Lung (tissue), 12 donors: ENCODE measurements around the gene FRMD3. TPM values are rescaled to one million over a fixed set of nuclear protein-coding genes. Genes with fewer than 3 reads are reported as not detected.
"Not testable (repeated sequence)": the region's sequence is repeated elsewhere in the genome, so short reads cannot be mapped to it uniquely, and the experiment has no call there.

Experiments
- ATAC-seq: fragments of 200-7000 bp; cut with Tn5 transposase; one replicate; pipeline ENCODE4 v1.9.1; 2020; ENCODE audit warnings: moderate number of reproducible peaks; ENCODE audit not compliant: insufficient read depth, low FRiP score
- DNase-seq, 3 donors: peaks; one replicate each; pipeline ENCODE4 v3.0.0-alpha.2; 2013 to 2017
- H3K27ac ChIP-seq, 2 donors: one replicate each; pipeline ENCODE4 v1.5.1; 2013; ENCODE audit warnings: mild to moderate bottlenecking in 2 of 2, moderate library complexity in 2 of 2, control low read depth in 1 of 2, inconsistent platforms in 1 of 2, low read depth in 1 of 2, low read length in 1 of 2
- H3K27me3 ChIP-seq, 3 donors: one replicate each; pipeline ENCODE4 v1.5.1; 2013; ENCODE audit warnings: low read length in 2 of 3; ENCODE audit not compliant: control insufficient read depth in 3 of 3, insufficient read depth in 3 of 3
- H3K36me3 ChIP-seq, 4 donors: one replicate each; pipeline ENCODE4 v1.5.1; 2013; ENCODE audit warnings: low read length in 4 of 4, mild to moderate bottlenecking in 1 of 4, moderate library complexity in 1 of 4; ENCODE audit not compliant: control insufficient read depth in 4 of 4, insufficient read depth in 4 of 4
- H3K4me1 ChIP-seq, 5 donors: one replicate each; pipeline ENCODE4 v1.5.1; 2013; ENCODE audit warnings: low read length in 5 of 5, mild to moderate bottlenecking in 2 of 5, moderate library complexity in 1 of 5; ENCODE audit not compliant: control insufficient read depth in 5 of 5, insufficient read depth in 5 of 5
- H3K4me3 ChIP-seq: one replicate; pipeline ENCODE4 v1.5.1; 2013; ENCODE audit warnings: mild to moderate bottlenecking, control low read depth, moderate library complexity
- H3K9ac ChIP-seq, 2 donors: one replicate each; pipeline ENCODE4 v1.5.1; 2013; ENCODE audit warnings: low read length in 2 of 2, control low read depth in 1 of 2; ENCODE audit not compliant: insufficient read depth in 1 of 2
- H3K9me3 ChIP-seq, 4 donors: one replicate each; pipeline ENCODE4 v1.5.1; 2013; ENCODE audit warnings: low read length in 3 of 4, mild to moderate bottlenecking in 1 of 4, moderate library complexity in 1 of 4; ENCODE audit not compliant: control insufficient read depth in 4 of 4, insufficient read depth in 3 of 4
- CTCF ChIP-seq: IDR thresholded peaks from 2 replicates; pipeline ENCODE4 v1.5.1; 2012; ENCODE audit warnings: mild to moderate bottlenecking; ENCODE audit errors: control extremely low read depth, extremely low read depth
- WGBS, 2 donors: extraction: QIAGEN DNeasy Blood & Tissue Kit; methylation state at CpG; one replicate each; pipeline ENCODE4 v1.1.7; 2013; 5-methylcytosine and 5-hydroxymethylcytosine counted together
- polyA plus RNA-seq, 2 donors: library from polyadenylated mRNA; stranded (reverse); fragments of 200-250 nt; gene quantifications; one replicate each; pipeline ENCODE4 v1.2.1, GENCODE V29; 2013
- total RNA-seq, 2 donors: library from RNA; depleted of rRNA in 1 of 2; stranded (reverse); fragments of >200 nt in 1 of 2; gene quantifications; one replicate each; pipeline ENCODE4 v1.2.1, GENCODE V29; 2014 to 2021
- donor health status: control.
- donor health status: control.
- donor health status: Bipolar disorder and iron deficiency.
- donor health status: healthy.
- donor health status: DM: yes; HTN: yes; CAD: no.

Gene FRMD3
- total and polyA plus RNA-seq, 4 donors = 0.75 to 3.2 (median 1.6) TPM

DNA sequence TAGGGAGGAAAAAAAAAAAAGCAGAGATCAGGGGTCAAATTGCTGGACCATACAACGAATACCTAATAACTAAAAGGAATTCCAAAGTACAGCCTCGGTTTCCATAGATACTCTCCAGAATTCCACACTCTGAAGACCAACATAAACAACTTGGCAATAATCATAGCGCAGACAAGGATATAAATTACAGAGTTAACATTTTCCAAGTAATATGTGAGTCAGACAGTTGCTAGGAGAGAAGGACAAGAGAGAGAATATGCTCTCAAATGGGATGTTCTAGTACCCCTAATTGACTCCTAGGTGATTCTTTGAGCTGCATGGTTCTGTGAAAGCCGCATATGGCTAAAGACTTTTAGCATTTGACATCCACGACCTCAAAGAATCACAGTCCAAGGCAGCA lies 165.2 kb downstream of the FRMD3 start:
- no peaks in the 10 kb centered on the region for H3K4me1 ChIP-seq
- no peak overlapping the region for H3K27ac ChIP-seq
- TF ChIP-seq CTCF = no peak
- H3K4me3 ChIP-seq = no peak overlapping the region
- ATAC-seq = no peak
- no peaks in the 10 kb centered on the region for H3K27me3 ChIP-seq
- no peak overlapping the region for H3K9ac ChIP-seq
- 68 to 85% methylated on average over 5 of the region's 5 CpGs for WGBS, 2 donors
- no peaks in the 10 kb centered on the region for H3K36me3 ChIP-seq
- DNase-seq = no peak
- no peaks in the 10 kb centered on the region for H3K9me3 ChIP-seq

GRCh38 chr9:83367326-83367725 lies 170.9 kb downstream of the FRMD3 start:
- Histone ChIP-seq H3K4me1 (peaks cover 0 to 3% (median 0%) of the 10 kb centered on the region in 5 donors), H3K36me3 (no peaks in the 10 kb centered on the region), H3K27ac (no peak overlapping the region), H3K4me3 (no peak overlapping the region), H3K9ac (no peak overlapping the region), H3K27me3 (no peaks in the 10 kb centered on the region), H3K9me3 (no peaks in the 10 kb centered on the region)
- no peak for TF ChIP-seq CTCF
- ATAC-seq = no peak
- DNase-seq = no peak
- WGBS, 2 donors = 52 to 64% methylated on average over 2 of the region's 2 CpGs

DNA sequence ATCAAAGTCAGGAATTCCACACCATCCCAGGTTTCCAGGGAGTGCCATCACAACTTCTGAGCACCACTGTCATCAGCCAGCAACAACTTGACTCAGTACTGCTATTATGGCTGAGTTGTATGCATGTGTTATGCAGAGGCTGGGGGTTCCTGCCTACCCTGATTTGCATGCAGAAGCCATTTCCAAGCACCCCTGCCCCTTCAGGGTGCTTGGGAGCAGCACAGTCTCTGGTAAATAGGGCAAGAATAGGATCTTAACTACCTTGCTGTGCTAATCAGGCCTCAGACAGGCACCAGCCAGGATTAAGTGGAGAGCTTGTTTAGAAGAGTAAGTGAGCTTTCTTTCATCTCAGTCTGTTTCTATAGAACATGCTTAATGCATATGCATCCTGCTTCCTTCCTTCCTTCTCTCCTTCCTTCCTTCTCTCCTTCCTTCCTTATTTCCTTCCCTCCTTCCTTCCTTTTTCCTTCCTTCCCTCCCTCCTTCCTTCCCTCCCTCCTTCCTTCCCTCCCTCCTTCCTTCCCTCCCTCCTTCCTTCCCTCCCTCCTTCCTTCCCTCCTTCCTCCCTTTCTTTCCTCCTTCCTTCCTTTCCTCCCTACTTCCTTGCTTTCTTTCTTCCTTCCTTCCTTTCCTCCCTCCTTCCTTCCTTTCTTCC lies 175.7 kb downstream of the FRMD3 start:
- H3K36me3 ChIP-seq = no peaks in the 10 kb centered on the region
- TF ChIP-seq CTCF = no peak
- ATAC-seq (no peak), DNase-seq (no peak)
- H3K27me3 ChIP-seq = no peaks in the 10 kb centered on the region
- peaks cover 0 to 3% (median 0%) of the 10 kb centered on the region in 5 donors for H3K4me1 ChIP-seq
- no peak overlapping the region for H3K4me3 ChIP-seq
- no peaks in the 10 kb centered on the region for H3K9me3 ChIP-seq
- H3K27ac ChIP-seq = no peak overlapping the region
- no peak overlapping the region for H3K9ac ChIP-seq

DNA sequence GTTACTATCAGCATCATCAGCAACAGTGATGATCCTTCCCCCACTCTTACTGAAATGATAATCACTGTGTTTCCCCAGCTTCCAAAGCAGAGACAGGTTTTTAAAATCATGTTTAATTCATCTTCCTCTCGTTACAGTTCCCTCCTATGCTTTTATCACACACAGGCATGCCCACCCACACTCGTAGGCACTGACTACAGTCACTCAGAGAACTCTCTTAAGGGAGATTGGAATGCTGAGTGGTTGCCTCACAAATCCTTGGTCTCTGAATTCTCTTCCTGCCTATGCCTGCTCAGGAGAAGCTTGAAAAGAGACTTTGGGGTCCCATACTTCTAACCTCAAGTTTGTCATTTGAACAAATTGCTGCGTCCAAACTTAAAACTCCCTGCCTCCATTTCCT lies 179.2 kb downstream of the FRMD3 start:
- H3K36me3 ChIP-seq = no peaks in the 10 kb centered on the region
- no peaks in the 10 kb centered on the region for H3K9me3 ChIP-seq
- ATAC-seq (no peak), DNase-seq (no peak)
- no peak overlapping the region for H3K9ac ChIP-seq
- H3K27me3 ChIP-seq = no peaks in the 10 kb centered on the region
- WGBS, 2 donors = 74 to 85% methylated on average over 3 of the region's 3 CpGs
- H3K27ac ChIP-seq = no peak overlapping the region
- no peak overlapping the region for H3K4me3 ChIP-seq
- H3K4me1 ChIP-seq = no peaks in the 10 kb centered on the region
- TF ChIP-seq CTCF = no peak

DNA sequence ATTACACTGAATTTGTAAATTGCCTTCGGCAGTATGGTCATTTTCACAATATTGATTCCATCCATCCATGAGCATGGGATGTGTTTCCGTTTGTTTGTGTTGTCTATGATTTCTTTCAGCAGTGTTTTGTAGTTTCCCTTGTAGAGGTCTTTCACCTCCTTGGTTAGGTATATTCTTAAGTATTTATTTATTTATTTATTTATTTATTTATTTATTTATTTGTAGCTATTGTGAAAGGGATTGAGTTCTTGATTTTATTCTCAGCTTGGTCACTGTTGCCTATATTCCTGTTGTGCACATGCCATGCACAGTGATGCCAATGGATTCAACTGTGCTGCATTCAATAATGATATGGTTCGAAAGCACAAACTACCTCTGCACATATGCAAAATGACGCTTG lies 179.7 kb downstream of the FRMD3 start:
- H3K9ac ChIP-seq, H3K27me3 ChIP-seq, DNase-seq, H3K27ac ChIP-seq, ATAC-seq, H3K4me1 ChIP-seq, H3K9me3 ChIP-seq, H3K4me3 ChIP-seq, H3K36me3 ChIP-seq: not testable (repeated sequence)
- WGBS, 2 donors = 91 to 92% methylated on average over 4 of the region's 4 CpGs
